HCT116 (cell line): ENCODE data around the gene SEC22C. TPM values are rescaled to one million over a fixed set of nuclear protein-coding genes. Genes with fewer than 3 reads are reported as not detected.

ENCODE experiments used
- ATAC-seq: fragments of 200-7000 bp; cut with Tn5 transposase; 2 replicates; pipeline ENCODE4 v1.9.1; 2020; ENCODE audit warnings: mild to moderate bottlenecking, moderate library complexity
- Bru-seq: library from RNA; stranded (reverse); fragments of 400-500 nt; gene quantifications from one replicate; lab custom pipeline; 2021; lab: Mats Ljungman, UMichigan
- BruChase-seq, 2 experiments: library from RNA; stranded (reverse); fragments of 400-500 nt; gene quantifications; one replicate each; lab custom pipeline; 2021; lab: Mats Ljungman, UMichigan
- BruUV-seq: library from RNA; stranded (reverse); fragments of 400-500 nt; replicated peaks from 2 replicates; lab custom pipeline; 2021; lab: Mats Ljungman, UMichigan
- CTCF ChIA-PET: fragments of 300-600 bp; sonication (Branson Sonifier 250); formaldehyde crosslinking; loops from one replicate; lab custom pipeline; 2021; ENCODE audit warnings: antibody characterized with exemption; lab: Charles Lee
- POLR2A ChIA-PET: fragments of 300-600, 350-600 bp; sonication (Branson Sonifier 250); formaldehyde crosslinking; loops from one replicate; lab custom pipeline; 2021; ENCODE audit warnings: antibody characterized with exemption; lab: Charles Lee
- RAD21 ChIA-PET, 2 experiments: fragments of 300-600 bp; sonication (Branson Sonifier 250); formaldehyde crosslinking; loops; one replicate each; lab custom pipeline; 2023; ENCODE audit warnings: low total read pairs in 2 of 2; ENCODE audit not compliant: uncharacterized antibody in 2 of 2, unreplicated experiment in 2 of 2, low non-redundant PET in 1 of 2; lab: Charles Lee
- DNase-seq: peaks from one replicate; pipeline ENCODE4 v3.0.0-alpha.2; 2010; ENCODE audit warnings: low read depth, low spot score
- H2AFZ ChIP-seq: fragments of 200-600 bp; shearing (Covaris generic), sonication (generic); 2 replicates; pipeline ENCODE4 v1.6.1; 2017; ENCODE audit warnings: low read depth, mixed run types, mixed read lengths, antibody characterized with exemption, low read length; ENCODE audit not compliant: poor library complexity, severe bottlenecking
- H3K27ac ChIP-seq: 2 replicates; pipeline ENCODE4 v1.5.1; 2012; ENCODE audit warnings: low read depth, low read length
- H3K27me3 ChIP-seq: fragments of 200-600 bp; sonication (generic); 2 replicates; pipeline ENCODE4 v1.6.1; 2016; ENCODE audit warnings: mixed run types, low read length, mixed read lengths; ENCODE audit not compliant: insufficient read depth
- H3K36me3 ChIP-seq, 2 experiments: fragments of 200-500 bp in 1 of 2; fragments of 200-600 bp in 1 of 2; sonication (Bioruptor generic) in 1 of 2; sonication (generic) in 1 of 2; 2 replicates each; pipeline versions ENCODE4 v1.5.1 to v1.6.1; 2014 to 2016; ENCODE audit warnings: low read length in 2 of 2, inconsistent platforms in 1 of 2, mixed read lengths in 1 of 2, mixed run types in 1 of 2; ENCODE audit not compliant: insufficient read depth in 2 of 2, control insufficient read depth in 1 of 2
- H3K4me1 ChIP-seq, 2 experiments: fragments of 200-600 bp in 1 of 2; sonication (generic) in 1 of 2; 2 replicates each; pipeline versions ENCODE4 v1.5.1 to v1.6.1; 2012 to 2017; ENCODE audit warnings: low read length in 2 of 2, inconsistent platforms in 1 of 2, mild to moderate bottlenecking in 1 of 2, mixed read lengths in 1 of 2, mixed run types in 1 of 2, moderate library complexity in 1 of 2; ENCODE audit not compliant: insufficient read depth in 2 of 2, control insufficient read depth in 1 of 2
- H3K4me2 ChIP-seq: fragments of 200-600 bp; sonication (generic); 2 replicates; pipeline ENCODE4 v1.6.1; 2017; ENCODE audit warnings: mixed run types, low read length, mixed read lengths
- H3K4me3 ChIP-seq, 2 experiments: fragments of 200-600 bp in 1 of 2; sonication (generic) in 1 of 2; replicated peaks in 1 of 2; 2 replicates each; pipeline ENCODE4 v1.5.1; 2011 to 2016; ENCODE audit warnings: low read length in 2 of 2, control low read depth in 1 of 2, low read depth in 1 of 2, mild to moderate bottlenecking in 1 of 2, mixed read lengths in 1 of 2, mixed run types in 1 of 2
- H3K79me2 ChIP-seq: fragments of 200-600 bp; sonication (generic); 2 replicates; pipeline ENCODE4 v1.6.1; 2017; ENCODE audit warnings: mild to moderate bottlenecking, mixed run types, low read length, moderate library complexity, mixed read lengths; ENCODE audit not compliant: insufficient read depth
- H3K9ac ChIP-seq: fragments of 200-600 bp; sonication (generic); 2 replicates; pipeline ENCODE4 v1.6.1; 2016; ENCODE audit warnings: low read length, mixed read lengths
- H3K9me2 ChIP-seq: fragments of 200-600 bp; sonication (generic), shearing (Covaris generic); 2 replicates; pipeline ENCODE4 v1.6.1; 2017; ENCODE audit warnings: mixed run types, mild to moderate bottlenecking, moderate library complexity; ENCODE audit not compliant: insufficient read depth
- H3K9me3 ChIP-seq, 2 experiments: fragments of 200-500 bp in 1 of 2; fragments of 200-600 bp in 1 of 2; sonication (Bioruptor generic) in 1 of 2; sonication (generic) in 1 of 2; 2 replicates each; pipeline ENCODE4 v1.6.1; 2014 to 2017; ENCODE audit warnings: low read length in 2 of 2, mixed read lengths in 2 of 2, inconsistent platforms in 1 of 2, low read depth in 1 of 2, mild to moderate bottlenecking in 1 of 2, mixed run types in 1 of 2, moderate library complexity in 1 of 2; ENCODE audit not compliant: control insufficient read depth in 1 of 2, insufficient read depth in 1 of 2
- H4K20me1 ChIP-seq: fragments of 200-600 bp; sonication (generic), shearing (Covaris generic); 2 replicates; pipeline ENCODE4 v1.6.1; 2017; ENCODE audit warnings: mixed run types, mild to moderate bottlenecking, moderate library complexity; ENCODE audit not compliant: insufficient read depth
- CBX3 ChIP-seq: IDR thresholded peaks from 2 replicates; pipeline ENCODE4 v1.6.1; 2012; ENCODE audit warnings: low read depth
- CEBPB ChIP-seq: IDR thresholded peaks from 2 replicates; pipeline ENCODE4 v1.6.1; 2012; ENCODE audit warnings: low read depth
- CTCF ChIP-seq, 3 experiments: fragments of 200-600 bp in 1 of 3; sonication (generic) in 1 of 3; IDR thresholded peaks in 2 of 3; conservative IDR thresholded peaks in 1 of 3; 2 replicates each; pipeline ENCODE4 v1.5.1; 2012 to 2017; ENCODE audit warnings: low read depth in 2 of 3, low read length in 2 of 3, antibody characterized with exemption in 1 of 3, borderline replicate concordance in 1 of 3, control low read depth in 1 of 3, mild to moderate bottlenecking in 1 of 3, mixed read lengths in 1 of 3, mixed run types in 1 of 3, moderate library complexity in 1 of 3; ENCODE audit not compliant: insufficient read depth in 1 of 3
- EGR1 ChIP-seq: IDR thresholded peaks from 2 replicates; pipeline ENCODE4 v1.6.1; 2012; ENCODE audit warnings: low read depth
- EZH2 ChIP-seq: fragments of 200-600 bp; sonication (generic); IDR thresholded peaks from 2 replicates; pipeline ENCODE4 v1.6.1; 2017; ENCODE audit warnings: antibody characterized with exemption, mixed run types
- EZH2phosphoT487 ChIP-seq: fragments of 200-600 bp; IDR thresholded peaks from 2 replicates; pipeline ENCODE4 v1.6.1; 2018; ENCODE audit warnings: antibody characterized with exemption, borderline replicate concordance
- JUND ChIP-seq: IDR thresholded peaks from 2 replicates; pipeline ENCODE4 v1.6.1; 2012
- POLR2A ChIP-seq: IDR thresholded peaks from 2 replicates; pipeline ENCODE4 v1.7.0; 2011; ENCODE audit warnings: borderline replicate concordance; ENCODE audit not compliant: insufficient read depth, insufficient read length; ENCODE audit errors: extremely low read depth
- POLR2AphosphoS5 ChIP-seq: IDR thresholded peaks from 2 replicates; pipeline ENCODE4 v1.6.1; 2011; ENCODE audit warnings: mild to moderate bottlenecking, low read depth, low read length, moderate library complexity
- RAD21 ChIP-seq: IDR thresholded peaks from 2 replicates; pipeline ENCODE4 v1.6.1; 2012; ENCODE audit warnings: low read depth, mild to moderate bottlenecking
- SIN3A ChIP-seq: IDR thresholded peaks from 2 replicates; pipeline ENCODE4 v1.6.1; 2012; ENCODE audit warnings: low read depth
- SP1 ChIP-seq: IDR thresholded peaks from 2 replicates; pipeline ENCODE4 v1.6.1; 2012; ENCODE audit warnings: low read depth
- SRF ChIP-seq: IDR thresholded peaks from 2 replicates; pipeline ENCODE4 v1.6.1; 2012; ENCODE audit warnings: low read depth
- TCF7L2 ChIP-seq: IDR thresholded peaks from 2 replicates; pipeline ENCODE4 v1.7.0; 2011; ENCODE audit warnings: borderline replicate concordance, inconsistent platforms; ENCODE audit not compliant: insufficient read depth, insufficient read length; ENCODE audit errors: extremely low read depth
- YY1 ChIP-seq: IDR thresholded peaks from 2 replicates; pipeline ENCODE4 v1.6.1; 2011; ENCODE audit warnings: low read length, low read depth, moderate library complexity, mild to moderate bottlenecking; ENCODE audit not compliant: insufficient replicate concordance; ENCODE audit errors: extremely low read depth
- ZNF274 ChIP-seq: fragments of 200-500 bp; sonication (Bioruptor generic); IDR thresholded peaks from 2 replicates; pipeline ENCODE4 v1.6.1; 2014; ENCODE audit warnings: mild to moderate bottlenecking, low read depth, low read length, inconsistent platforms
- intact Hi-C: fragments of 100-400 bp; cut with micrococcal nuclease; formaldehyde crosslinking; loops from 2 replicates; pipeline ENCODE4 v1.10.0; 2022
- long read RNA-seq: library from polyadenylated mRNA; unstranded; transcript quantifications from one replicate; pipeline ENCODE4 v2.0.0, GENCODE V29; 2021; ENCODE audit not compliant: unreplicated experiment
- polyA plus RNA-seq: library from polyadenylated mRNA; unstranded; fragments of >200 nt; gene quantifications from 2 replicates; pipeline ENCODE4 v1.2.1, GENCODE V29; 2012; ENCODE audit warnings: missing spikeins
- total RNA-seq: library from RNA; stranded (reverse); gene quantifications from one replicate; pipeline ENCODE4 v1.2.1, GENCODE V29; 2021; ENCODE audit not compliant: unreplicated experiment
- TF ChIP-seq, protein P1 (sequence below): IDR thresholded peaks from 2 replicates; pipeline ENCODE4 v1.6.1; 2012
- TF ChIP-seq, protein P2 (sequence below): IDR thresholded peaks from 2 replicates; pipeline ENCODE4 v1.6.1; 2011; ENCODE audit warnings: mild to moderate bottlenecking, low read length, moderate library complexity; ENCODE audit not compliant: insufficient replicate concordance; ENCODE audit errors: extremely low read depth
- TF ChIP-seq, protein P3 (sequence below): IDR thresholded peaks from 2 replicates; pipeline ENCODE4 v1.6.1; 2012

The SEC22C gene, protein sequence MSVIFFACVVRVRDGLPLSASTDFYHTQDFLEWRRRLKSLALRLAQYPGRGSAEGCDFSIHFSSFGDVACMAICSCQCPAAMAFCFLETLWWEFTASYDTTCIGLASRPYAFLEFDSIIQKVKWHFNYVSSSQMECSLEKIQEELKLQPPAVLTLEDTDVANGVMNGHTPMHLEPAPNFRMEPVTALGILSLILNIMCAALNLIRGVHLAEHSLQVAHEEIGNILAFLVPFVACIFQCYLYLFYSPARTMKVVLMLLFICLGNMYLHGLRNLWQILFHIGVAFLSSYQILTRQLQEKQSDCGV
- 43.4 TPM for total RNA-seq
- polyA plus RNA-seq, result 24.2 and 33.7 TPM in 2 replicates
- percentile 72 among the genes with signal in this experiment for Bru-seq, nascent RNA
- percentile 86 among the genes with signal in this experiment for BruChase-seq, experiment 1, labeled RNA remaining after a 6-hour chase
- percentile 76 among the genes with signal in this experiment for BruChase-seq, experiment 2, labeled RNA remaining after a 2-hour chase
- long read RNA-seq, transcript SEC22C-201 (7 exons, 1,380 nt), result minor isoform, 11 of 59 reads
- long read RNA-seq, transcript SEC22C-202 (7 exons, 1,608 nt), result major isoform, 25 of 59 reads
- long read RNA-seq, partial matches to known transcripts, result 3 of 59 reads
- long read RNA-seq, other reads (novel, unspliced or antisense), result 19 of 59 reads

GRCh38 chr3:42581709-42582473 is at the start of gene SEC22C:
Gene SEC22C (minus strand): TSS chr3:42581967. CDS start chr3:42569046, 12,921 bp downstream.
- no peaks in the 10 kb centered on the region for H3K27me3 ChIP-seq
- H3K9me3 ChIP-seq, result no peaks in the 10 kb centered on the region
- DNase-seq, result peak; percentile 87
- POLR2A ChIA-PET, result interaction anchor here (2.2 kb wide), 2 partner anchors 9 to 80 kb away, joined by 5 to 15 read pairs; partner anchors contain the start of genes SS18L2 and VIPR1
- H3K27ac ChIP-seq, result peak within 1 kb of the TSS; percentile 78
- no TSS peak for BruUV-seq
- H3K4me2 ChIP-seq, result peak within 1 kb of the TSS; percentile 93
- intact Hi-C loops, result loop anchor here (1.0 kb wide), 1 partner anchor 8 kb away; the partner anchor contains the start of gene SS18L2
- peak within 1 kb of the TSS; percentile 70 for H3K9ac ChIP-seq
- peak; percentile 96 for ATAC-seq
- RAD21 ChIA-PET, result interaction anchor here in 1 of 2 experiments (1.0 kb wide), 1 partner anchor 9 kb away, joined by 3 read pairs; the partner anchor contains the start of gene SS18L2
- peaks cover 15 to 18% of the 10 kb centered on the region in 2 experiments; a peak in 3 of 4 replicates for H3K4me1 ChIP-seq
- H3K9me2 ChIP-seq, result no peaks in the 10 kb centered on the region
- H3K36me3 ChIP-seq, result no peaks in the 10 kb centered on the region
- no peaks in the 10 kb centered on the region for H4K20me1 ChIP-seq
- CTCF ChIA-PET, result interaction anchor here (1.7 kb wide), 1 partner anchor 176 kb away, joined by 3 read pairs; no protein-coding TSS in a partner anchor
- peak within 1 kb of the TSS; percentile 75 to 80 for H3K4me3 ChIP-seq
- peaks cover 32% of the 10 kb centered on the region for H3K79me2 ChIP-seq
- peak within 1 kb of the TSS; percentile 41 for H2AFZ ChIP-seq
- peak; percentile 48; the same call in 1 of the 2 replicates for TF ChIP-seq EGR1
- TF ChIP-seq SP1, result peak; percentile 86
- TF ChIP-seq YY1, result peak; percentile 55
- TF ChIP-seq, protein P1, sequence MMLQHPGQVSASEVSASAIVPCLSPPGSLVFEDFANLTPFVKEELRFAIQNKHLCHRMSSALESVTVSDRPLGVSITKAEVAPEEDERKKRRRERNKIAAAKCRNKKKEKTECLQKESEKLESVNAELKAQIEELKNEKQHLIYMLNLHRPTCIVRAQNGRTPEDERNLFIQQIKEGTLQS, result no peak
- TF ChIP-seq TCF7L2, result no peak
- no peak for TF ChIP-seq CBX3
- peak; percentile 69; the same call in 1 of the 2 replicates for TF ChIP-seq SIN3A
- TF ChIP-seq, protein P2, sequence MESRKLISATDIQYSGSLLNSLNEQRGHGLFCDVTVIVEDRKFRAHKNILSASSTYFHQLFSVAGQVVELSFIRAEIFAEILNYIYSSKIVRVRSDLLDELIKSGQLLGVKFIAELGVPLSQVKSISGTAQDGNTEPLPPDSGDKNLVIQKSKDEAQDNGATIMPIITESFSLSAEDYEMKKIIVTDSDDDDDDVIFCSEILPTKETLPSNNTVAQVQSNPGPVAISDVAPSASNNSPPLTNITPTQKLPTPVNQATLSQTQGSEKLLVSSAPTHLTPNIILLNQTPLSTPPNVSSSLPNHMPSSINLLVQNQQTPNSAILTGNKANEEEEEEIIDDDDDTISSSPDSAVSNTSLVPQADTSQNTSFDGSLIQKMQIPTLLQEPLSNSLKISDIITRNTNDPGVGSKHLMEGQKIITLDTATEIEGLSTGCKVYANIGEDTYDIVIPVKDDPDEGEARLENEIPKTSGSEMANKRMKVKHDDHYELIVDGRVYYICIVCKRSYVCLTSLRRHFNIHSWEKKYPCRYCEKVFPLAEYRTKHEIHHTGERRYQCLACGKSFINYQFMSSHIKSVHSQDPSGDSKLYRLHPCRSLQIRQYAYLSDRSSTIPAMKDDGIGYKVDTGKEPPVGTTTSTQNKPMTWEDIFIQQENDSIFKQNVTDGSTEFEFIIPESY, result no peak
- peak; percentile 77; the same call in 1 of the 2 replicates for TF ChIP-seq POLR2AphosphoS5
- TF ChIP-seq, protein P3, sequence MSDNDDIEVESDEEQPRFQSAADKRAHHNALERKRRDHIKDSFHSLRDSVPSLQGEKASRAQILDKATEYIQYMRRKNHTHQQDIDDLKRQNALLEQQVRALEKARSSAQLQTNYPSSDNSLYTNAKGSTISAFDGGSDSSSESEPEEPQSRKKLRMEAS, result peak; percentile 81
- peak in 1 of 3 experiments; percentile 26; a peak in 1 of 6 replicates for TF ChIP-seq CTCF (IDR thresholded peaks at IDR 0.05 in 2 of 3, conservative IDR thresholded peaks at IDR 0.05 in 1 of 3; ENCODE audit: borderline replicate concordance in 1 of 3, insufficient read depth in 1 of 3, low read depth in 2 of 3, low read length in 2 of 3)
- TF ChIP-seq JUND, result no peak
- no peak for TF ChIP-seq EZH2
- peak; percentile 58 for TF ChIP-seq RAD21
- TF ChIP-seq CEBPB, result no peak
- no peak for TF ChIP-seq SRF
- no peak for TF ChIP-seq EZH2phosphoT487
- peak; percentile 51 for TF ChIP-seq POLR2A
- TF ChIP-seq ZNF274, result no peak
